Loucy (cell line): ENCODE data around the gene BTNL8.

Experiments used
- H2AFZ ChIP-seq: fragments of 200-600 bp; sonication (generic); 2 replicates; pipeline ENCODE4 v1.6.0; 2016; ENCODE audit warnings: antibody characterized with exemption, mild to moderate bottlenecking, low read length, moderate library complexity
- H3F3A ChIP-seq: fragments of 200-600 bp; 2 replicates; pipeline ENCODE4 v1.6.0; 2016; ENCODE audit warnings: antibody characterized with exemption, low read depth, mild to moderate bottlenecking
- H3K27me3 ChIP-seq: fragments of 200-600 bp; sonication (generic); 2 replicates; pipeline ENCODE4 v1.6.1; 2014; ENCODE audit warnings: low read length, mild to moderate bottlenecking; ENCODE audit not compliant: insufficient read depth, poor library complexity, severe bottlenecking
- H3K36me3 ChIP-seq: fragments of 200-600 bp; sonication (generic); 2 replicates; pipeline ENCODE4 v1.6.1; 2016; ENCODE audit warnings: low read length; ENCODE audit not compliant: insufficient read depth
- H3K4me1 ChIP-seq: fragments of 200-600 bp; sonication (generic); 2 replicates; pipeline ENCODE4 v1.5.1; 2014; ENCODE audit warnings: low read length, mild to moderate bottlenecking; ENCODE audit not compliant: insufficient read depth, poor library complexity, severe bottlenecking
- H3K4me2 ChIP-seq: fragments of 200-600 bp; sonication (generic); 2 replicates; pipeline ENCODE4 v1.6.0; 2014; ENCODE audit warnings: antibody characterized with exemption, low read length, low read depth, mild to moderate bottlenecking; ENCODE audit not compliant: poor library complexity, severe bottlenecking
- H3K4me3 ChIP-seq: fragments of 200-600 bp; sonication (generic); 2 replicates; pipeline ENCODE4 v1.5.1; 2014; ENCODE audit warnings: low read length, mild to moderate bottlenecking, mixed read lengths; ENCODE audit not compliant: poor library complexity, severe bottlenecking
- H3K79me2 ChIP-seq: fragments of 200-600 bp; sonication (generic); 2 replicates; pipeline ENCODE4 v1.6.1; 2014; ENCODE audit warnings: low read length; ENCODE audit not compliant: insufficient read depth
- H3K9ac ChIP-seq: fragments of 200-600 bp; sonication (generic); 2 replicates; pipeline ENCODE4 v1.6.0; 2014; ENCODE audit warnings: mild to moderate bottlenecking, low read depth, low read length, moderate library complexity; ENCODE audit not compliant: poor library complexity, severe bottlenecking
- H3K9me2 ChIP-seq: fragments of 200-600 bp; sonication (generic); replicated peaks from 2 replicates; pipeline ENCODE4 v1.6.1; 2016; ENCODE audit warnings: low read depth, low read length, mixed read lengths
- H3K9me3 ChIP-seq: fragments of 200-600 bp; sonication (generic); 2 replicates; pipeline ENCODE4 v1.6.1; 2014; ENCODE audit warnings: mild to moderate bottlenecking, antibody characterized with exemption, low read length, low read depth; ENCODE audit not compliant: insufficient read depth
- H4K20me1 ChIP-seq: fragments of 200-600 bp; sonication (generic); 2 replicates; pipeline ENCODE4 v1.6.0; 2014; ENCODE audit warnings: antibody characterized with exemption, low read length, mild to moderate bottlenecking; ENCODE audit not compliant: insufficient read depth, poor library complexity, severe bottlenecking
- CTCF ChIP-seq: fragments of 200-600 bp; sonication (generic); conservative IDR thresholded peaks from 2 replicates; pipeline ENCODE4 v1.5.1; 2014; ENCODE audit warnings: mild to moderate bottlenecking, antibody characterized with exemption, low read length
- EZH2phosphoT487 ChIP-seq: fragments of 200-600 bp; IDR thresholded peaks from 2 replicates; pipeline ENCODE4 v1.6.1; 2018; ENCODE audit warnings: antibody characterized with exemption, mild to moderate bottlenecking, moderate library complexity, borderline replicate concordance

BTNL8 gene

DNA sequence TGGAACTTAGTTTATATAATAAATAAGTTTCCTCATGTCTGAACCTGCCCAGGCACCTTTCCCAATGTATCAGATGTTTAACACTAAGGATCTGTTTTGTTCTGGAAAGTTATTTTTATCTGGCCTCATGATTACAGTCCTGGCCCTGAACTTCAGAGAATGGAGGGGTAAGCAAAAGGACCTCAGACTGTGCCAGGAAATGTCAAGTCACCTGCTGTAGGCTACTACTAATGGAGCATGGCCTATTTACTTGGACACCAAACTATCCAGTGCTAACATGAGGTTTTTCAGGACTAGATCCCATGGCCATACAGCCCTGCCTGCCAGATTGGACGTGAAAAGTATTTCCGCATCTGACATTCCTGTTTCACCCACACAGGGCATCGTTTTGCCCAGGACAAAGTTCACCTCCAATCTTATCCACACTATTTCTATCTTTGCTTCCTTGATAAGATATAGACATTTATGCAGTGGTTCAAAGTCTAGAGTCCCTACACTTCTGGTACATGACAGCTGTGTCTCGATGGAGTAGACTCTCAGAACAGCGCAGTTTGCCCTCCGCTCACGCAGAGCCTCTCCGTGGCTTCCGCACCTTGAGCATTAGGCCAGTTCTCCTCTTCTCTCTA lies at the start of gene BTNL8:
Gene BTNL8, plus strand, starts transcription at position 539 of the 626 bp plus-strand sequence. CDS start 152 bp downstream, outside the sequence.
- Histone ChIP-seq H3K4me3 (no peak within 1 kb of the TSS), H4K20me1 (no peaks in the 10 kb centered on the region), H3K4me2 (no peak within 1 kb of the TSS), H2AFZ (no peak within 1 kb of the TSS), H3K27me3 (no peaks in the 10 kb centered on the region), H3K9ac (no peak within 1 kb of the TSS), H3F3A (no peaks in the 10 kb centered on the region), H3K9me3 (no peaks in the 10 kb centered on the region), H3K9me2 (no peaks in the 10 kb centered on the region), H3K79me2 (no peaks in the 10 kb centered on the region), H3K4me1 (no peaks in the 10 kb centered on the region), H3K36me3 (no peaks in the 10 kb centered on the region)
- TF ChIP-seq EZH2phosphoT487 (no peak), CTCF (no peak)

GRCh38 chr5:180849827-180850226 lies 49.1 kb upstream of the BTNL8 start:
- Histone ChIP-seq H3K4me1 (no peaks in the 10 kb centered on the region), H3K4me3 (no peak overlapping the region), H3K36me3 (peaks cover 21% of the 10 kb centered on the region; the same call in 1 of the 2 replicates), H3K9me3 (peaks cover 22% of the 10 kb centered on the region; the same call in 1 of the 2 replicates), H3F3A (no peaks in the 10 kb centered on the region), H3K79me2 (no peaks in the 10 kb centered on the region), H4K20me1 (no peaks in the 10 kb centered on the region), H2AFZ (no peak overlapping the region), H3K4me2 (no peak overlapping the region), H3K9me2 (no peaks in the 10 kb centered on the region), H3K9ac (no peak overlapping the region), H3K27me3 (no peaks in the 10 kb centered on the region)
- TF ChIP-seq CTCF, result no peak
- no peak for TF ChIP-seq EZH2phosphoT487

DNA sequence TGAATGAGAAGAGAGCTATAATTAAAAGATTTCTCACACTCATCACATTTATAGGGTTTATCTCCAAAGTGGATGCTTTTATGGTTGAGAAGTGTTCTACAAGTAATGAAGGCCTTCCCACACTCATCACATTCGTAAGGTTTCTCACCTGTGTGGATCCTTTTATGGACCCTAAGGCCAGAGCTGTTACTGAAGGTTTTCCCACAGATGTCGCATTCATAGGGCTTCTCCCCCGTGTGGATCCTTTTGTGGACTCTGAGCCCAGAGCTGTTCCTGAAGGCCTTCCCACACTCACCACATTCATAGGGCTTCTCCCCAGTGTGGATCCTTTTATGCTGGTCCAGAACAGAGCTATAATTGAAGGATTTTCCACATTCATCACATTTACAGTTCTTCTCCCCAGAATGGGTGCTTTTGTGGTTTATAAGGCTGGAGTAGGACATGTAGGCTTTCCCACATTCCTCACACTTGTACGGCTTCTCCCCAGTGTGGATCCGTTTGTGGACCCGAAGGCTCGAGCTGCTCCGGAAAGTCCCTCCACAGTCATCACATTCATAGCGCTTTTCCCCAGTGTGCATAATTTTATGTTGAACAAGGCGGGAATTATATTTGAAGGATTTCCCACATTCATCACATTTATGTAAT lies 48.4 kb upstream of the BTNL8 start:
- no peak overlapping the region for H3K4me3 ChIP-seq
- H3K9ac ChIP-seq, result no peak overlapping the region
- no peaks in the 10 kb centered on the region for H4K20me1 ChIP-seq
- no peak overlapping the region for H2AFZ ChIP-seq
- H3K27me3 ChIP-seq, result no peaks in the 10 kb centered on the region
- no peaks in the 10 kb centered on the region for H3F3A ChIP-seq
- TF ChIP-seq EZH2phosphoT487 (no peak), CTCF (no peak)
- peaks cover 22% of the 10 kb centered on the region; the same call in 1 of the 2 replicates for H3K9me3 ChIP-seq
- no peaks in the 10 kb centered on the region for H3K9me2 ChIP-seq
- no peaks in the 10 kb centered on the region for H3K79me2 ChIP-seq
- no peaks in the 10 kb centered on the region for H3K4me1 ChIP-seq
- H3K36me3 ChIP-seq, result peaks cover 21% of the 10 kb centered on the region; the same call in 1 of the 2 replicates
- H3K4me2 ChIP-seq, result no peak overlapping the region
